Caco-2 (cell line): ENCODE results near the gene ARHGDIG. TPM values are rescaled to one million over a fixed set of nuclear protein-coding genes. Genes with fewer than 3 reads are reported as not detected.

Experiments used
- BruUV-seq: library from RNA; stranded (reverse); fragments of 400-500 nt; replicated peaks from 2 replicates; lab custom pipeline; 2021; lab: Mats Ljungman, UMichigan
- CTCF ChIA-PET: fragments of 300-600 bp; sonication (Branson Sonifier 250); formaldehyde crosslinking; loops from one replicate; lab custom pipeline; 2022; ENCODE audit warnings: antibody characterized with exemption; lab: Charles Lee
- POLR2A ChIA-PET: fragments of 300-600 bp; sonication (Branson Sonifier 250); formaldehyde crosslinking; loops from one replicate; lab custom pipeline; 2022; ENCODE audit warnings: antibody characterized with exemption; lab: Charles Lee
- DNase-seq, 2 experiments: peaks; one replicate each; pipeline versions ENCODE4 v3.0.0 to v3.0.0-alpha.2; 2020 to 2022
- H3K27me3 ChIP-seq: replicated peaks from 2 replicates; pipeline ENCODE4 v1.6.0; 2011; ENCODE audit warnings: low read length; ENCODE audit not compliant: control insufficient read depth, insufficient read depth
- H3K36me3 ChIP-seq: 2 replicates; pipeline ENCODE4 v1.5.1; 2011; ENCODE audit warnings: low read length; ENCODE audit not compliant: control insufficient read depth, insufficient read depth
- H3K4me1 ChIP-seq: fragments of 250-450 bp; sonication (Bioruptor Pico); 2 replicates; pipeline ENCODE4 v1.5.1; 2020; ENCODE audit warnings: mild to moderate bottlenecking
- H3K4me3 ChIP-seq: 2 replicates; pipeline ENCODE4 v1.5.1; 2011; ENCODE audit warnings: low read depth, mild to moderate bottlenecking, control low read depth, low read length
- H3K9me3 ChIP-seq: fragments of 250-450 bp; sonication (Bioruptor Pico); 2 replicates; pipeline ENCODE4 v1.5.1; 2020; ENCODE audit warnings: mild to moderate bottlenecking, moderate library complexity
- H3K27ac Mint-ChIP-seq: one replicate; pipeline ENCODE4 v1.8.0; 2022; ENCODE audit warnings: mixed read lengths; ENCODE audit not compliant: unreplicated experiment
- H3K27me3 Mint-ChIP-seq: one replicate; pipeline ENCODE4 v1.8.0; 2022; ENCODE audit warnings: mixed read lengths; ENCODE audit not compliant: insufficient read depth, unreplicated experiment
- H3K36me3 Mint-ChIP-seq: one replicate; pipeline ENCODE4 v1.8.0; 2022; ENCODE audit warnings: mild to moderate bottlenecking, mixed read lengths; ENCODE audit not compliant: insufficient read depth, unreplicated experiment
- H3K4me1 Mint-ChIP-seq: one replicate; pipeline ENCODE4 v1.8.0; 2022; ENCODE audit warnings: low read depth, mixed read lengths; ENCODE audit not compliant: unreplicated experiment
- H3K4me3 Mint-ChIP-seq: one replicate; pipeline ENCODE4 v1.8.0; 2022; ENCODE audit warnings: mild to moderate bottlenecking, moderate library complexity, mixed read lengths; ENCODE audit not compliant: unreplicated experiment
- H3K9me3 Mint-ChIP-seq: one replicate; pipeline ENCODE4 v1.8.0; 2022; ENCODE audit warnings: mixed read lengths; ENCODE audit not compliant: unreplicated experiment
- intact Hi-C: fragments of 100-400 bp; cut with micrococcal nuclease; formaldehyde crosslinking; loops from one replicate; pipeline ENCODE4 v1.10.0; 2022; ENCODE audit not compliant: unreplicated experiment
- total RNA-seq: library from RNA; stranded (reverse); gene quantifications from 2 replicates; pipeline ENCODE4 v1.2.3, GENCODE V29; 2022
- TF ChIP-seq, protein P1 (sequence below), 2 experiments: fragments of 200-600 bp in 1 of 2; IDR thresholded peaks; 1 replicate in 1 of 2; 2 replicates in 1 of 2; pipeline versions ENCODE4 v1.5.1 to v1.8.0; 2011 to 2022; ENCODE audit warnings: antibody characterized with exemption in 1 of 2, control low read depth in 1 of 2, inconsistent platforms in 1 of 2, low read depth in 1 of 2, low read length in 1 of 2, mild to moderate bottlenecking in 1 of 2, moderate library complexity in 1 of 2; ENCODE audit not compliant: insufficient read depth in 1 of 2, severe bottlenecking in 1 of 2, unreplicated experiment in 1 of 2

ARHGDIG gene
- total RNA-seq, 1 experiment from 2014 or later = 2.1 TPM

DNA sequence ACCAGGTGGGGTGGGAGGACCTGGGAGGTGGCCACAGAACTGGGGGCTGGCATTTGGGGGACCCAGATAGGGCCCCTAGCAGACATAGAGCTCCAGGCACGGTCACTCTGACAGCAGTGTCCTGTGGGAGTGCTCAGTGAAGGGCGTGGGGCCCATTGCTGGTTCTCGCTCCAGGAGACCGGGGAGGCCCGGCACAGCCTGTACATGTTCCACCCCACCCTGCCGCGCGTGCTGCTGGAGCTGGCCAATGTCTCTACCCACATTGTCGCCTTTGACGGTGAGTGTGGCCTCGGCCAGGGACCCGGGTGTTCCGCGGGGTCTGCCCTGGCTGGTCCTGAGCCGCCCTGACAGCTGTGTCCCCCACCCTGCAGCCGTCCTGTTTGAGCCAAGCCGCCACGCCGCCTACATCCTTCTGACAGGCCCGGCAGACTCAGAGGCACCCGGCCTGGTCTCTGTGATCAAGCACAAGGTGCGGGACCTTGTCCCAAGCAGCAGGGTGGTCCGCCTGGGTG is 15.9 kb upstream of the ARHGDIG start:
- Mint-ChIP-seq H3K9me3 (no peaks in the 10 kb centered on the region), H3K27ac (no peak overlapping the region), H3K4me1 (no peaks in the 10 kb centered on the region), H3K27me3 (no peaks in the 10 kb centered on the region), H3K4me3 (no peak overlapping the region), H3K36me3 (peaks cover 12% of the 10 kb centered on the region)
- ChIA-PET POLR2A (interaction anchor here (0.5 kb wide), 1 partner anchor 19 kb away, joined by 9 read pairs; no protein-coding TSS in a partner anchor), CTCF (no interaction called here)
- BruUV-seq = no TSS peak
- TF ChIP-seq, protein P1, sequence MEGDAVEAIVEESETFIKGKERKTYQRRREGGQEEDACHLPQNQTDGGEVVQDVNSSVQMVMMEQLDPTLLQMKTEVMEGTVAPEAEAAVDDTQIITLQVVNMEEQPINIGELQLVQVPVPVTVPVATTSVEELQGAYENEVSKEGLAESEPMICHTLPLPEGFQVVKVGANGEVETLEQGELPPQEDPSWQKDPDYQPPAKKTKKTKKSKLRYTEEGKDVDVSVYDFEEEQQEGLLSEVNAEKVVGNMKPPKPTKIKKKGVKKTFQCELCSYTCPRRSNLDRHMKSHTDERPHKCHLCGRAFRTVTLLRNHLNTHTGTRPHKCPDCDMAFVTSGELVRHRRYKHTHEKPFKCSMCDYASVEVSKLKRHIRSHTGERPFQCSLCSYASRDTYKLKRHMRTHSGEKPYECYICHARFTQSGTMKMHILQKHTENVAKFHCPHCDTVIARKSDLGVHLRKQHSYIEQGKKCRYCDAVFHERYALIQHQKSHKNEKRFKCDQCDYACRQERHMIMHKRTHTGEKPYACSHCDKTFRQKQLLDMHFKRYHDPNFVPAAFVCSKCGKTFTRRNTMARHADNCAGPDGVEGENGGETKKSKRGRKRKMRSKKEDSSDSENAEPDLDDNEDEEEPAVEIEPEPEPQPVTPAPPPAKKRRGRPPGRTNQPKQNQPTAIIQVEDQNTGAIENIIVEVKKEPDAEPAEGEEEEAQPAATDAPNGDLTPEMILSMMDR (IDR thresholded peaks at IDR 0.05; ENCODE audit: insufficient read depth in 1 of 2, low read depth in 1 of 2, low read length in 1 of 2, severe bottlenecking in 1 of 2, unreplicated experiment in 1 of 2) = no peak
- intact Hi-C loops = no loop called here
- Histone ChIP-seq H3K36me3 (no peaks in the 10 kb centered on the region), H3K4me1 (no peaks in the 10 kb centered on the region), H3K9me3 (no peaks in the 10 kb centered on the region), H3K4me3 (no peak overlapping the region), H3K27me3 (no peaks in the 10 kb centered on the region)
- no peak for DNase-seq

DNA sequence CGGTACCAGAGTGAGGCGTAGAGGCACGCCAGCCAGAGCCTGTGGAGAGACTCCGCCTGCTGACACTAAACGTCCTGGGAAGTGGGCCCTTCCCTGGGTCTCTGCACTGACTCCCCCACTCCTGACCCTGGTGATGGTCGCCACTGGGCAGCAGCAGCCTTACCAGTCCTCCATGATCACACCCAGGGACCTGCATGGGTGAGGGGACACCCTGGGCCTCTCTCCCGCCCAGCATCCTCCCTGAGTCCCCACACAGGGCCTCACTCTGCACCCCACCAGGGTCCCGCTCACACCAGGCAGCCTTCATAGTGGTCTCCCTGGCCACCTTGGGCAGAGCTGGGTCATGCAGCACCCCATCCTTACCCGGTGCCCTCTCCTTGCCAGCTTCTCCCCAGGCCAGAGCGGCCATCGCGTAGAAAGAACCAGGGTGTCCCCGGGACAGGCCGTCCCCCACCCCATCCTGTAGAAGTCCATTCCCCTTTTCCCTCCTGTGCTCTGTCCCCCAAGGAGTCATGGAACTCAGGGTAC is 15.3 kb upstream of the ARHGDIG start:
- no TSS peak for BruUV-seq
- TF ChIP-seq, protein P1 (IDR thresholded peaks at IDR 0.05; ENCODE audit: insufficient read depth in 1 of 2, low read depth in 1 of 2, low read length in 1 of 2, severe bottlenecking in 1 of 2, unreplicated experiment in 1 of 2) = no peak
- Histone ChIP-seq H3K36me3 (no peaks in the 10 kb centered on the region), H3K27me3 (no peaks in the 10 kb centered on the region), H3K4me1 (no peaks in the 10 kb centered on the region), H3K9me3 (no peaks in the 10 kb centered on the region), H3K4me3 (no peak overlapping the region)
- intact Hi-C loops = no loop called here
- Mint-ChIP-seq H3K36me3 (peaks cover 12% of the 10 kb centered on the region), H3K27me3 (no peaks in the 10 kb centered on the region), H3K9me3 (no peaks in the 10 kb centered on the region), H3K4me3 (no peak overlapping the region), H3K4me1 (no peaks in the 10 kb centered on the region), H3K27ac (no peak overlapping the region)
- ChIA-PET POLR2A (no interaction called here), CTCF (no interaction called here)
- DNase-seq = no peak

DNA sequence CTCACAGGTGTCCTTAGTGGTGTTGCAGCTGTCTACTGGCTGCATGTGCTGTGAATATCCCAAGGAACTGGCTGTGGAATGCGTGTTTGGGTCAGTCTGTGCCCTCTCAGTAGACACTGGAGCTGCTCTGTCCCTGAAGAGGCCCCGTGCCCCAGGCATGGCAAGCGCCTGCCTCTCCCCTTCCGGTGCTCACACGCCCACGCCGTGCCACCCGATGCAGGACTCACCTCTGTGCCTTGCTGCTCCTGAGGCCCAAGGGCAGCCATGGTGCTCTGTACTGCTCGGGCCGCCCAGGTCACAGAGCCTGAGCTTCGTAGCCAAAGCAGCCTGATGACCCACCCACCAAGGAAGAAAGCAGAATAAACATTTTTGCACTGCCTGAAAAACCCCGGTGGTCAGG is 14.7 kb upstream of the ARHGDIG start:
- intact Hi-C loops = no loop called here
- DNase-seq = no peak
- H3K27me3 Mint-ChIP-seq = no peaks in the 10 kb centered on the region
- no peaks in the 10 kb centered on the region for H3K9me3 Mint-ChIP-seq
- Histone ChIP-seq H3K4me3 (no peak overlapping the region), H3K36me3 (no peaks in the 10 kb centered on the region), H3K27me3 (no peaks in the 10 kb centered on the region), H3K4me1 (no peaks in the 10 kb centered on the region), H3K9me3 (no peaks in the 10 kb centered on the region)
- no peaks in the 10 kb centered on the region for H3K4me1 Mint-ChIP-seq
- ChIA-PET CTCF (no interaction called here), POLR2A (no interaction called here)
- peaks cover 8% of the 10 kb centered on the region for H3K36me3 Mint-ChIP-seq
- no peak overlapping the region for H3K4me3 Mint-ChIP-seq
- TF ChIP-seq, protein P1 (IDR thresholded peaks at IDR 0.05; ENCODE audit: insufficient read depth in 1 of 2, low read depth in 1 of 2, low read length in 1 of 2, severe bottlenecking in 1 of 2, unreplicated experiment in 1 of 2) = no peak
- TSS peak; percentile 43 for BruUV-seq
- no peak overlapping the region for H3K27ac Mint-ChIP-seq
